ENCODE results near the gene WDR45B.

WDR45B gene

GRCh38 chr17:82677353-82677925 is 29.2 kb upstream of the WDR45B start:
- TF ChIP-seq CSDC2 (CRISPR knock-in tag; IDR thresholded peaks at IDR 0.05) (no peak), ZFP30 (CRISPR knock-in tag; IDR thresholded peaks at IDR 0.05) (no peak), ZNF70 (CRISPR knock-in tag; IDR thresholded peaks at IDR 0.05) (no peak), ESRRG (CRISPR knock-in tag; IDR thresholded peaks at IDR 0.05) (no peak), CSRNP3 (CRISPR knock-in tag; IDR thresholded peaks at IDR 0.05) (no peak), ZNF8 (CRISPR knock-in tag; IDR thresholded peaks at IDR 0.05) (no peak), PATZ1 (CRISPR knock-in tag; IDR thresholded peaks at IDR 0.05; ENCODE audit: borderline replicate concordance) (no peak), SNAI2 (CRISPR knock-in tag; IDR thresholded peaks at IDR 0.05) (no peak), BACH2 (CRISPR knock-in tag; IDR thresholded peaks at IDR 0.05; ENCODE audit: borderline replicate concordance) (no peak), PPARA (CRISPR knock-in tag; IDR thresholded peaks at IDR 0.05; ENCODE audit: borderline replicate concordance) (no peak), TSHZ2 (CRISPR knock-in tag; IDR thresholded peaks at IDR 0.05) (no peak)
- no peak for ATAC-seq

- ATAC-seq = no peak
- TF ChIP-seq TOX (CRISPR knock-in tag; IDR thresholded peaks at IDR 0.05; ENCODE audit: borderline replicate concordance) = no peak
These were observed 27.4 kb upstream of the WDR45B start for GRCh38 chr17:82675476-82676245.

GRCh38 chr17:82674656-82675475 is 26.6 kb upstream of the WDR45B start:
- no peak for ATAC-seq
- TF ChIP-seq GLIS3 (CRISPR knock-in tag; IDR thresholded peaks at IDR 0.05) = no peak
- no peak for TF ChIP-seq BACH2 (CRISPR knock-in tag; IDR thresholded peaks at IDR 0.05; ENCODE audit: borderline replicate concordance)
- no peak for TF ChIP-seq ZNF8 (CRISPR knock-in tag; IDR thresholded peaks at IDR 0.05)
- no peak for TF ChIP-seq CSDC2 (CRISPR knock-in tag; IDR thresholded peaks at IDR 0.05)
- TF ChIP-seq ZNF565 (CRISPR knock-in tag; conservative IDR thresholded peaks at IDR 0.05; ENCODE audit: low read depth) = no peak
- TF ChIP-seq CSRNP3 (CRISPR knock-in tag; IDR thresholded peaks at IDR 0.05) = no peak
- no peak for TF ChIP-seq CREB5 (CRISPR knock-in tag; IDR thresholded peaks at IDR 0.05; ENCODE audit: low read depth)
- no peak for TF ChIP-seq OSR1 (CRISPR knock-in tag; IDR thresholded peaks at IDR 0.05)
- no peak for TF ChIP-seq ARNTL (CRISPR knock-in tag; IDR thresholded peaks at IDR 0.05; ENCODE audit: borderline replicate concordance, low read depth)
- TF ChIP-seq PPARA (CRISPR knock-in tag; IDR thresholded peaks at IDR 0.05; ENCODE audit: borderline replicate concordance) = no peak
- no peak for TF ChIP-seq SNAI2 (CRISPR knock-in tag; IDR thresholded peaks at IDR 0.05)
- no peak for TF ChIP-seq TOX (CRISPR knock-in tag; IDR thresholded peaks at IDR 0.05; ENCODE audit: borderline replicate concordance)
